ENCODE measurements around the gene ITPR3.

The ITPR3 gene

GRCh38 chr6:33671744-33672072, 50.6 kb downstream of the ITPR3 start:
- no peak for DNase-seq

- DNase-seq = no peak
Observed at GRCh38 chr6:33672808-33673207, 51.7 kb downstream of the ITPR3 start.

DNA sequence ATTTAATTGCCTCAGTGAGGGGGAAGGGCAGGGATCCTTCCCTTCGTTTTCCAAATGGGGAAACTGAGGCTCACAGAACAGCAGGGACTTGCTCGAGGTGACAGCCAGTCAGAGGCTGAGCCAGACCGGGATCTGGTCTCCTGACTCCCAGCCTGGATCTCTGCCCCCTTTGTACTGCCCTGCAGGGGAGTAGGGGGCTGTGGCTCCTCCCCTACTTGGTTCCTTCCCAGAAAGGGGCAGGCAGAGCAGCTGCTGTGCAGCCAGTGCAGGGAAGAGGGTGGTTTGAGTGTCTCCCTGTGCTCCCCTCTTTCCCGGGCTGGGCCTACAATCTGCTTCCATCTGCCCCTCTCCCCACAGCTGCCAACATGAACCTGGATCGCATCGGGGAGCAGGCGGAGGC, 52.7 kb downstream of the ITPR3 start:
- DNase-seq = no peak

GRCh38 chr6:33675968-33676367, 54.8 kb downstream of the ITPR3 start:
- no peak for DNase-seq

DNA sequence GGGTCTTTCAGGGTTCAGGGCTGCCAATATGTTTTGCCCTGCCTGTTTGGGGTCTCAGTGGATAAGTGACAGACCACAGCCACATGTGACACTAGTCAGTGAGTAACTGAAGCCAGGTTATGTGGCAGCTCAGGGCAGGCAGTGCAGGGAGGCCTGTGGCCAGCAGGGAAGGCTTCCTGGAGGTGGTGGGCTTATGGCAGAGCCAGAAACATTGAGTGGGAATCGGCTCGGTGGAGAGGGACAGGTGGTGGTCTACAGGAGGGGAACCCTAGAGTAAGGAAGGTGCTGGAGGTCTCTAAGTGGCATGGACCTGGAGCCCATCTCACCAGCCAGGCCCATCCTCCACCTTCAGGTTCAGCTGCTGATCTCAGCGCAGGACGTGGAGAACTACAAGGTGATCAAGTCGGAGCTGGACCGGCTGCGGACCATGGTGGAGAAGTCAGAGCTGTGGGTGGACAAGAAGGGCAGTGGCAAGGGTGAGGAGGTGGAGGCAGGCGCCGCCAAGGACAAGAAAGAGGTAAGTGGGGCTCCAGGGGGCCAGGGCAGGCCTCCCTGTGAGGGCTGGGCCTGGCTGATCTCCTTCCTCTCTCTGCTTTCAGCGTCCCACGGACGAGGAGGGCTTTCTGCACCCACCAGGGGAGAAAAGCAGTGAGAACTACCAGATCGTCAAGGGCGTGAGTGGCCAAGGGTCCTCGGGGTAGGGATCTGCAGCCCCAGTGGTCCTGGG, 55.5 kb downstream of the ITPR3 start:
- no peak for DNase-seq

DNA sequence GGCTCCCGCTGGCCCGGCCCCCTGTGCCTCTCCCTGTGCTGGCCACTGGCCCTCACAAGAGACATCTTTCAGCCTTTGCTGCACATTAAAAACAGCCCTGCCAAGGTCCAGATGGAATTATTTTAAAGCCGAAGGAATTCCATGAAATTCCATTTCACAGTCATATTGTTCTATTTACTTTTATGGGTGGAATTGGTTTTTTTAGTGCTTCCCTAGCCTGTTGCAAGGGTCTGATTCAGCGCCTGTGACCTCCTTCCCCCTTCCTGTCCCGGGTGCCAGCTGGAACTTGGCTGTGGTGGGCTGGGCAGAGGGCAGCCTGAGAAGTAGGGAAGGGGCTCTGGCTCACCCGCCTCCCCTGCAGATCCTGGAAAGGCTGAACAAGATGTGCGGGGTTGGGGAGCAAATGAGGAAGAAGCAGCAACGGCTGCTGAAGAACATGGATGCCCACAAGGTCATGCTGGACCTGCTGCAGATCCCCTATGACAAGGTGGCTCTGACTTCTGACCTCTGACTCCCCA, 56.1 kb downstream of the ITPR3 start:
- no peak for DNase-seq

DNA sequence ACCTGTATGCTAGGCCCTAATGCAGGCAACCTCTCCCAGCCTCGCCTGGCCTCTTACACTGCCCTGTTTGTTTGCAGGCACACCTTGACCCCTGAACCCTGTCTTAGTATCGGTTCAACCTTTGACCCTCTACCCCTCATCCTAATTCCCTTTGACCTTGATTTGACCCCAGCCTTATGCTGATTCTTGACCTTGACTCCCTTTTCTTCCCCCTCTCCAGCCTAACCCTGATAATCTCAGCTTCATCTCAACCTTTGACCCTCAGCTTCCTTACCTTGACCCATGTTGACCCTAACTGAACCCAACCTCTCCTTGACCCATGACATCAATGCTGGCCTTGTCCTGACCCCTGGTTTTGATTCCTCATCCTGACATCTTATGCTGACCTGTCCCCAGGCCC, 56.6 kb downstream of the ITPR3 start:
- DNase-seq = no peak

DNA sequence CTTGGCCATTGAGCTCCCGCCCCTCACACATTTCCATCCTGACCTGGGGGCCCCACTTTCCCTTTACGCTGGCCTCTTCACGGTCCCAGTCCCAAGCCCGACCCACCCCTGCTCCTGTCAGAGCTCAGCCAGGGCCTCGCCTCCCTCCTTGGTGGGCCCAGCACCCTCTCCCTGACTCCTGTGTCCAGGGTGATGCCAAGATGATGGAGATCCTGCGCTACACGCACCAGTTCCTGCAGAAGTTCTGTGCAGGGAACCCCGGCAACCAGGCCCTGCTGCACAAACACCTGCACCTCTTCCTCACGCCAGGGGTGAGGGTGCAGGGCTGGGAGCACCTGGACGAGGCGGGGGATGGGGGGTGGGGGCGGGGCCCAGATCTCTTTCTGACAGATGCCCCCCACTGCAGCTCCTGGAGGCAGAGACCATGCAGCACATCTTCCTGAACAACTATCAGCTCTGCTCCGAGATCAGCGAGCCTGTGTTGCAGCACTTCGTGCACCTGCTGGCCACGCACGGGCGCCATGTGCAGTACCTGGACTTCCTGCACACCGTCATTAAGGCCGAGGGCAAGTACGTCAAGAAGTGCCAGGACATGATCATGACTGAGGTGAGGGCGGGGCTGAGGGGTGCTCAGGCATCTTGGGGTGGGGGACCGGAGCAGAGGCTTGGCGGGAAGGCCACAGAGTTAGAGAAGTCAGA, 57.3 kb downstream of the ITPR3 start:
- no peak for DNase-seq

GRCh38 chr6:33678932-33679490, 57.9 kb downstream of the ITPR3 start:
- no peak for DNase-seq

DNA sequence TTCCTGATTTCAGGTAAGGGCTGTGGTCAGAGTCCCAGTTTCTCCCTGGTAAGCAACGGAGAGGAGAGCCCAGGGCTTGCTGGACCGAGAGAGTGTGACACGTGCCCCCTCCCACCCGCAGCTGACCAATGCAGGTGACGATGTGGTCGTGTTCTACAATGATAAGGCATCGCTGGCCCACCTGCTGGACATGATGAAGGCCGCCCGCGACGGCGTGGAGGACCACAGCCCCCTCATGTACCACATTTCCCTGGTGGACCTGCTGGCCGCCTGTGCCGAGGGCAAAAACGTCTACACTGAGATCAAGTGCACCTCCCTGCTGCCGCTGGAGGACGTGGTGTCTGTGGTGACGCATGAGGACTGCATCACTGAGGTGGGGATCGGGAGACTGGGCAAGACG, 58.6 kb downstream of the ITPR3 start:
- no peak for DNase-seq

GRCh38 chr6:33682341-33682740, 61.2 kb downstream of the ITPR3 start:
- no peak for DNase-seq

DNA sequence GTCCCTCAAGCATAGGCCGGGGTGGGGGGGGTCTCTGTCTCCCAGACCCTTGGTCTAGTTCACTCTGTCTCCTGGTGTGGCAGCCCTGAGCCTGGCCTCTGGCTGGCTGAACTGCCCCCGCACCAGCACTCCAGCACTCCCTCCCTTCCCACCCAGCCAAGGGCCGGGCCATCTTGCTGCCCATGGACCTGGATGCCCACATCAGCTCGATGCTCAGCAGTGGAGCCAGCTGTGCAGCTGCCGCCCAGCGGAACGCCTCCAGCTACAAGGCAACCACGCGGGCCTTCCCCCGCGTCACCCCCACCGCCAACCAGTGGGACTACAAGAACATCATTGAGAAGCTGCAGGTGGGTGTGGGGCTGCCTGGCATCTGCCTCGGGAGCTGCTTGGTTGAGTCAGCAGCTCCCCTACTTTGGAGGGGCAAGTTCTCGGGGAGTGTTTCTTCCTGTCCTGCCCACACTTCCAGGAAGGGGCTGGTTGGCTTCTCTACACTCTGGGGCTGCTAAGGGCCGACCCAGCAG, 62.0 kb downstream of the ITPR3 start:
- peak; percentile 62 for DNase-seq

DNA sequence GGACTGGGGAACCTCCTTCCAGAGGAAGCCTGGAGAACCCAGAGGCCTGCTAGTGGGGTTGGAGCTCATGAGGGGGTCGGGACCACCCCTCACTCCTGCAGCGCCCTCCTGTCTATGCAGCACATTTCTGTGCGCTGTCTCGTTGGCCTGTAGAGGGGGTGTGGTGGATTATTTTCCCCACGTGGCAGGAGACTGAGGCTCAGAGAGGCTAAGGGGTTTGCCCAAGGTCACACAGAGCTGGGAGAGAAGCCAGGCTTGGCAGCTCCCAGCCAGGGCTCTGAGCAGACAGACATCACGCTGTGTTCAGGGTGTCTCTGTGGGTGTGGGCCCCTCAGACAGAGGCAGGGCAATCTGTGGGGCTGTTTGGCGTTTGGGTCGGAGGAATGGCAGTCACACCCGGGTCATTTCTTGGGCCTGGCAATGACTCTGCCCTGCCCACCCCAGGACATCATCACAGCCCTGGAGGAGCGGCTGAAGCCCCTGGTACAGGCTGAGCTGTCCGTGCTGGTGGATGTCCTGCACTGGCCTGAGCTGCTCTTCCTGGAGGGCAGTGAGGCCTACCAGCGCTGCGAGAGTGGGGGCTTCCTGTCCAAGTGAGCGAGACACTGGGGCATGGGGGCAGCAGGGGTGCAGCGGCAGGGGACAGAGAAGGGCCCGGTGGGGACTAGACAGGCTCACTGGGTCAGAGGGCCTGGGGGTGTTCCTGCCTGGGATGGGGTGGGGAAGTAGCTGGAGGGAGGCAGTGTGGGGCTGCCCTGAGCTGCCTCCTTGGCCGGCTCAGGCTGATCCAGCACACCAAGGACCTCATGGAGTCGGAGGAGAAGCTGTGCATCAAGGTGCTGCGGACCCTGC, 62.7 kb downstream of the ITPR3 start:
- DNase-seq = no peak

GRCh38 chr6:33684428-33684896, 63.3 kb downstream of the ITPR3 start:
- DNase-seq = no peak

DNA sequence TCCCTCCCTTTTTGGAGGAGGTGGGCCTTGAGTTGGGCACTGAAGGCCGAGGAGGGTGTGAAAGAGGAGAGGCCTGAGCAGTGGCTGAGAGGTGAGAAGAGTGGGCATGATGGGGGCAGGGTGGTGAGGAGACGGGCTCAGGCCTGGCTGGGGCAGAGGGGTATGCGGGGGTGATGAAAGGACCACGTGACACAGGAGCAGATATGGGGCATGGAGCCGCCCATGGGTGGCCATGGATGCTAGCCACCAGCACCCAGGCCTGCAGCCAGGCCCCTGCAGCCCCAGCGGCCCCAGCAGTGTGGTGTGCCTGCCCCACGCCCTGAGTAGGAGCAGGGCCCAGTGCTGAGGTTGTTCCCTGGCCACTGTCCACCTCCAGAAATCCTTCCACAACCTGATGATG, 63.9 kb downstream of the ITPR3 start:
- DNase-seq = no peak

- DNase-seq = no peak
Observed at GRCh38 chr6:33685411-33686224, 64.5 kb downstream of the ITPR3 start.

- DNase-seq = no peak
Observed at GRCh38 chr6:33686225-33686924, 65.3 kb downstream of the ITPR3 start.

GRCh38 chr6:33686981-33687975, 66.2 kb downstream of the ITPR3 start:
- DNase-seq = no peak

DNA sequence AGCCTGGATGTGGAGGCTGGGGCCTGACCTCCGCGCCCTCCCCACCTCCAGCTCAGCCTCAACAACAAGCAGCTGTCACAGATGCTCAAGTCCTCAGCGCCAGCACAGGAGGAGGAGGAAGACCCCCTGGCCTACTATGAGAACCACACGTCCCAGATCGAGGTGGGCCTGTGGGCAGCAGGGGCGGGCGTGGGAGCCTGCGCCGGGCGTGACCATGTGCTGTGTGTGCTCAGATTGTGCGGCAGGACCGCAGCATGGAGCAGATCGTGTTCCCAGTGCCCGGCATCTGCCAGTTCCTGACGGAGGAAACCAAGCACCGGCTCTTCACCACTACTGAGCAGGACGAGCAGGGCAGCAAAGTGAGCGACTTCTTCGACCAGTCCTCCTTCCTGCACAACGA, 66.9 kb downstream of the ITPR3 start:
- DNase-seq = no peak

Measured in activated CD4-positive, alpha-beta T cell treated with anti-CD3 and anti-CD28 coated beads for 48 hours (primary cell).